Ishikawa (cell line): Measurements from ENCODE around the gene UNC93A.

Experiments
- CREB1 ChIP-seq: IDR thresholded peaks from 2 replicates; pipeline ENCODE4 v1.6.1; 2012; ENCODE audit warnings: low read depth
- EGR1 ChIP-seq: IDR thresholded peaks from 2 replicates; pipeline ENCODE4 v1.6.1; 2012
- EP300 ChIP-seq: IDR thresholded peaks from 2 replicates; pipeline ENCODE4 v1.6.1; 2012; ENCODE audit warnings: borderline replicate concordance
- FOXM1 ChIP-seq: IDR thresholded peaks from 2 replicates; pipeline ENCODE4 v1.6.1; 2012; ENCODE audit warnings: low read depth, borderline replicate concordance
- MAX ChIP-seq: IDR thresholded peaks from 2 replicates; pipeline ENCODE4 v1.6.1; 2012
- NFIC ChIP-seq: IDR thresholded peaks from 2 replicates; pipeline ENCODE4 v1.6.1; 2012
- RAD21 ChIP-seq: IDR thresholded peaks from 2 replicates; pipeline ENCODE4 v1.6.1; 2012; ENCODE audit warnings: low read depth
- REST ChIP-seq: IDR thresholded peaks from 2 replicates; pipeline ENCODE4 v1.6.1; 2012; ENCODE audit warnings: low read depth, mild to moderate bottlenecking
- TAF1 ChIP-seq: IDR thresholded peaks from 2 replicates; pipeline ENCODE4 v1.6.1; 2012; ENCODE audit warnings: low read depth, mild to moderate bottlenecking
- TCF12 ChIP-seq: IDR thresholded peaks from 2 replicates; pipeline ENCODE4 v1.6.1; 2012; ENCODE audit warnings: low read depth
- TEAD4 ChIP-seq: IDR thresholded peaks from 2 replicates; pipeline ENCODE4 v1.6.1; 2012
- USF1 ChIP-seq: IDR thresholded peaks from 2 replicates; pipeline ENCODE4 v1.6.1; 2012
- YY1 ChIP-seq: IDR thresholded peaks from 2 replicates; pipeline ENCODE4 v1.6.1; 2012; ENCODE audit warnings: low read depth
- ZBTB7A ChIP-seq: IDR thresholded peaks from 2 replicates; pipeline ENCODE4 v1.6.1; 2012; ENCODE audit warnings: low read depth

GRCh38 chr6:167324111-167324510, 33.0 kb downstream of the UNC93A start:
- TF ChIP-seq EGR1 (no peak), EP300 (no peak), USF1 (no peak), TAF1 (no peak), NFIC (no peak), CREB1 (no peak), MAX (no peak), TCF12 (no peak), YY1 (no peak), REST (no peak), ZBTB7A (no peak), FOXM1 (no peak), TEAD4 (no peak), RAD21 (no peak)
